Measurements from ENCODE around the gene TMEM141.

TMEM141 gene

DNA sequence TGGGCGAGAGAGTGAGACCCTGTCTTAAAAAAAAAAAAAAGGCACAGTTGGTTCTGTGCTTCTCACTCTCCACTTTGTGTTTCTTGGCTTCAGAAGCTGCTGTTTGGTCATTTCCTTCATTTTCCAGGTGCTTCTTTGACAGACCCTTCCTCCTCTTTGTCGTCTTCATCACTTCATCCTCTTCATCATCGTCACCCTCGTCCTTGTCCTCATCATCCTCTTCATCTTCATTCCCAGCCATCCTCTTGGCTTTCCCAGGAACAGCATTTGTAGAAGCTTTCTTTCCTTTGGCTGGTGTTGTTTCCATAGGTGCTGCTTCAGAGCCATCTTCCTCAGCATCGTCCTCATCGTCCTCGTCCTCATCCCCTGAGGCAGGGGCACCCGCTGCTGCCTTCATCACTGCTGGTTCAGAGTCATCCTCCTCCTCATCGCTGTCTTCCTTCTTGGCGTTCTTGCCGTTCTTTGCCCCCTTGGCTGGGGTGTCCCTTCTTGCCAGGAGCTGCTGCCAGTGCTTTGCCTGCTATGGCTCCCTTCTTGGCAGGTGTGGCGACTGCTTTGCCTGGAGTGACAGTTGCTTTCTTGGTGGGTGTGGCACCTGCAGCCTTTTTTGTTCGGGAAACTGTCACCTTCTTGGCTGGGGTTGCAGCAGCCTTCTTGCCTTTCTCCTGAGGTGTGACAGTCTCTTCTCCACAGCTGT is 23.7 kb downstream of the TMEM141 start:
- Histone ChIP-seq H3K9ac (no peak overlapping the region), H3K79me2 (ENCODE audit: insufficient read depth, low read depth) (peaks cover 38% of the 10 kb centered on the region), H4K20me1 (ENCODE audit: insufficient read depth) (0 out of 2 replicates have a peak, but pooled peaks cover 4% of the 10 kb centered on the region), H3K36me3 (ENCODE audit: insufficient read depth) (no peaks in the 10 kb centered on the region; the same call in 1 of the 2 replicates), H3K4me2 (no peak overlapping the region), H3K4me1 (ENCODE audit: low read depth, poor library complexity, severe bottlenecking) (peaks cover 2% of the 10 kb centered on the region), H2AFZ (ENCODE audit: low read depth) (no peak overlapping the region), H3K4me3 (IDR thresholded peaks at IDR 0.05; ENCODE audit: insufficient read depth, low read depth, low read length) (no peak overlapping the region), H3K27ac (no peak overlapping the region), H3K27me3 (ENCODE audit: insufficient read depth, low read depth) (no peaks in the 10 kb centered on the region)
- TF ChIP-seq, protein P1, sequence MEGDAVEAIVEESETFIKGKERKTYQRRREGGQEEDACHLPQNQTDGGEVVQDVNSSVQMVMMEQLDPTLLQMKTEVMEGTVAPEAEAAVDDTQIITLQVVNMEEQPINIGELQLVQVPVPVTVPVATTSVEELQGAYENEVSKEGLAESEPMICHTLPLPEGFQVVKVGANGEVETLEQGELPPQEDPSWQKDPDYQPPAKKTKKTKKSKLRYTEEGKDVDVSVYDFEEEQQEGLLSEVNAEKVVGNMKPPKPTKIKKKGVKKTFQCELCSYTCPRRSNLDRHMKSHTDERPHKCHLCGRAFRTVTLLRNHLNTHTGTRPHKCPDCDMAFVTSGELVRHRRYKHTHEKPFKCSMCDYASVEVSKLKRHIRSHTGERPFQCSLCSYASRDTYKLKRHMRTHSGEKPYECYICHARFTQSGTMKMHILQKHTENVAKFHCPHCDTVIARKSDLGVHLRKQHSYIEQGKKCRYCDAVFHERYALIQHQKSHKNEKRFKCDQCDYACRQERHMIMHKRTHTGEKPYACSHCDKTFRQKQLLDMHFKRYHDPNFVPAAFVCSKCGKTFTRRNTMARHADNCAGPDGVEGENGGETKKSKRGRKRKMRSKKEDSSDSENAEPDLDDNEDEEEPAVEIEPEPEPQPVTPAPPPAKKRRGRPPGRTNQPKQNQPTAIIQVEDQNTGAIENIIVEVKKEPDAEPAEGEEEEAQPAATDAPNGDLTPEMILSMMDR (conservative IDR thresholded peaks at IDR 0.05; ENCODE audit: low read depth, low read length), result no peak

DNA sequence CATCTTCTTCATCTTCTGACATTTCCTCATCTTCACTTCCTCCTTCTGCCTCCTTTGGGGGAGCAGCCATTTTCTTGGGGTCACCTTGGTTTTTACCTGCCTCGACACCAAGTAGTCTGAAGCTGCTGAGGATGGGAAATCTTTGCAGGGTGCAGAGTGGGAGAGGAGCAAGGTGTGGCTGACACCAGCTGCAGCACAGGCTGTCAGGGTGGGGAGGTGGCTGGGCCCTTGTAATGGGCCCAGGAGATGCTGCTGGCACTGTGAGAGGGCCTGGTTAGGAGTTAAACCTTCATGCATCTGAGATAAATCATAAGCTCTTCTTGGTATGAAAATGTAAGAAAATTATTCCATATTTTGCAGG is 24.3 kb downstream of the TMEM141 start:
- Histone ChIP-seq H3K27ac (no peak overlapping the region), H3K27me3 (ENCODE audit: insufficient read depth, low read depth) (no peaks in the 10 kb centered on the region), H3K9ac (no peak overlapping the region), H3K79me2 (ENCODE audit: insufficient read depth, low read depth) (peaks cover 32% of the 10 kb centered on the region), H3K36me3 (ENCODE audit: insufficient read depth) (no peaks in the 10 kb centered on the region), H3K4me3 (IDR thresholded peaks at IDR 0.05; ENCODE audit: insufficient read depth, low read depth, low read length) (no peak overlapping the region), H2AFZ (ENCODE audit: low read depth) (no peak overlapping the region), H3K4me1 (ENCODE audit: low read depth, poor library complexity, severe bottlenecking) (no peaks in the 10 kb centered on the region), H4K20me1 (ENCODE audit: insufficient read depth) (0 out of 2 replicates have a peak, but pooled peaks cover 4% of the 10 kb centered on the region), H3K4me2 (no peak overlapping the region)
- TF ChIP-seq, protein P1 (conservative IDR thresholded peaks at IDR 0.05; ENCODE audit: low read depth, low read length), result no peak

DNA sequence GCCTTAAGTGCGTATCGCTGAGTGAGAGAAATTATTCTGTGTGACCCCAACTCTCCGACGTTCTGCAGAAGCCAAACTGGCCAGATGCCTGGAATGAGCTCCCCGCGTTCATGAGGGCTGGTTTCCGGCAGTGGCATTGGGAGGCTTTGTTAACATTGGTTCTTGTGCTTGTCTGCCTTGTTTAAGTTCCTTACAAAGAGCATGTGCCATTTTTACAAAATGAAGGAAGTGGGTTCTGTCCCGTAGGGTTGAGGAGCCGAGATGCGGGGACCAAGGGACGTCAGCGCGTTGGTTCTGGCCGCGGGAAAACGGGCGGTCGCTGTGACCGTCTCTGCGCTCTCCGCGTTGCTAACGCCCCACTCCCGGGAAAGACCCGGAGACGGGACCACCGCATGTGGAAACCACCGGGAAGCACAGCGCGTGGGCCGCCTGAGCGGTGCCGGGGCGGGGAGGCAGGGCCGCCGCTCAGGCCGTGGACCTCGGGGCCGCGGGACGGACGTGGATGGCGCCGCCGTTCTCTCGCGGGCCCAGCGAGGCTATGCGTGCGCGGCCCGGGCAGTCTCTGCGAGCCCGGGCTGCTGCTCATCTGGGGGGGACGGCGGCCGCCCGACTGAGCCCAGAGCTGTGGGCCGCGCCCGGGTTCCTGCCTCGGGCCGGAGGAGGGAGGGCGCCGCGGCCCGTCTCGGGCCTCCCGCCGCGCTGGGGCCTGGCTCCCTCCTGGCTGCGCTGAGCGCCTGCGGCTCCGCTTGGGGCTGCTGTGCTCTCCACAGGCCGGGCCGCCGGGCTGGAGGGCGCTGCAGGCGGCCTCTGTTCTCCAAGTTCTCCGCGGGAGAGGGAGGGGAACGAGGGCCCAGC is 30.1 kb downstream of the TMEM141 start:
- Histone ChIP-seq H3K27me3 (ENCODE audit: insufficient read depth, low read depth) (no peaks in the 10 kb centered on the region), H2AFZ (ENCODE audit: low read depth) (no peak overlapping the region), H3K27ac (no peak overlapping the region), H3K4me1 (ENCODE audit: low read depth, poor library complexity, severe bottlenecking) (no peaks in the 10 kb centered on the region), H3K36me3 (ENCODE audit: insufficient read depth) (no peaks in the 10 kb centered on the region), H4K20me1 (ENCODE audit: insufficient read depth) (peaks cover 4% of the 10 kb centered on the region; the same call in 1 of the 2 replicates), H3K4me2 (no peak overlapping the region), H3K9ac (no peak overlapping the region), H3K79me2 (ENCODE audit: insufficient read depth, low read depth) (peaks cover 5% of the 10 kb centered on the region), H3K4me3 (IDR thresholded peaks at IDR 0.05; ENCODE audit: insufficient read depth, low read depth, low read length) (no peak overlapping the region)
- TF ChIP-seq, protein P1 (conservative IDR thresholded peaks at IDR 0.05; ENCODE audit: low read depth, low read length), result no peak

DNA sequence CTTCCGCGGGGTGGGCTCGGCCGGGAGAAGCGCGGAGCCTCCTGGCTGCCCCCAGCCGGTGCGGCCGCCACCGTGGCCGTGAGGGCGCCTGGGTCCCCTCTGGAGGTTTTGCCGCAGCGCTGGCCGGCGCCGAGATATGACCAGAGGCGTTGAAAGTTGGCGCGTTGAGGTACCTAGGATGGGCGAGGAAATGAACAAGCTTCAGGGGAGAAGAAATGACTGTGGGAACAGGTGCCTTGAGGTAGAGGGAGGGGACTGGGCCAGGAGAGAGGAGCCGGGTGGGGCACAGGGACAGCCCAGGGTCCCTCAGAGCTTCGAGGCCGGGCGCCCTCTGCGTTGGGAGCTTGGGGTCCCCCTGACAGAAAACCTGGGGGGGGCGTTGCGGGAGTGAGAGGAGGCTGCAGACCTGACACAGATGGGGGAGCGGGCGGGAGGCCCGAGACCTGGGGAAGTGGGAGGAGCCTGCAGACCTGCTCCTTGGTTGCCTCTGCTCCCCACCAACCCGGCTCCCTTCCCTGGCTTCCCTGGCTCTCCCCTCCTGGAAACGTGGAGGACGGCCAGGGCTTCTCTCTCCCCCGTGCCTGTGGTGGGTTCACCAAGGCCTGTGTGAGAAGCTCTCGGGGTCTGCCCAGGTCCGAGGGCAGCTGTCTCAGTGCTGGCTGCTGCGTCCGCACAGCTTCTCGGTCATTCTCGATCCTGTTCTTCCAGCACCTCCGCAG is 30.8 kb downstream of the TMEM141 start:
- Histone ChIP-seq H3K27me3 (ENCODE audit: insufficient read depth, low read depth) (no peaks in the 10 kb centered on the region), H3K27ac (no peak overlapping the region), H3K4me1 (ENCODE audit: low read depth, poor library complexity, severe bottlenecking) (no peaks in the 10 kb centered on the region), H3K36me3 (ENCODE audit: insufficient read depth) (no peaks in the 10 kb centered on the region), H3K4me2 (no peak overlapping the region), H3K79me2 (ENCODE audit: insufficient read depth, low read depth) (peaks cover 3% of the 10 kb centered on the region), H2AFZ (ENCODE audit: low read depth) (no peak overlapping the region), H3K4me3 (IDR thresholded peaks at IDR 0.05; ENCODE audit: insufficient read depth, low read depth, low read length) (no peak overlapping the region), H3K9ac (no peak overlapping the region), H4K20me1 (ENCODE audit: insufficient read depth) (no peaks in the 10 kb centered on the region; the same call in 1 of the 2 replicates)
- TF ChIP-seq, protein P1 (conservative IDR thresholded peaks at IDR 0.05; ENCODE audit: low read depth, low read length), result no peak
